ENCODE measurements around the gene KCNJ6. TPM values are rescaled to one million over a fixed set of nuclear protein-coding genes. Genes with fewer than 3 reads are reported as not detected.

Gene KCNJ6
- total RNA-seq, 1 donor from 2014 or later, result not detected

GRCh38 chr21:37874481-37874880, 41.8 kb downstream of the KCNJ6 start:
- no peak for TF ChIP-seq EZH2 (IDR thresholded peaks at IDR 0.05)
- TF ChIP-seq, protein P1, sequence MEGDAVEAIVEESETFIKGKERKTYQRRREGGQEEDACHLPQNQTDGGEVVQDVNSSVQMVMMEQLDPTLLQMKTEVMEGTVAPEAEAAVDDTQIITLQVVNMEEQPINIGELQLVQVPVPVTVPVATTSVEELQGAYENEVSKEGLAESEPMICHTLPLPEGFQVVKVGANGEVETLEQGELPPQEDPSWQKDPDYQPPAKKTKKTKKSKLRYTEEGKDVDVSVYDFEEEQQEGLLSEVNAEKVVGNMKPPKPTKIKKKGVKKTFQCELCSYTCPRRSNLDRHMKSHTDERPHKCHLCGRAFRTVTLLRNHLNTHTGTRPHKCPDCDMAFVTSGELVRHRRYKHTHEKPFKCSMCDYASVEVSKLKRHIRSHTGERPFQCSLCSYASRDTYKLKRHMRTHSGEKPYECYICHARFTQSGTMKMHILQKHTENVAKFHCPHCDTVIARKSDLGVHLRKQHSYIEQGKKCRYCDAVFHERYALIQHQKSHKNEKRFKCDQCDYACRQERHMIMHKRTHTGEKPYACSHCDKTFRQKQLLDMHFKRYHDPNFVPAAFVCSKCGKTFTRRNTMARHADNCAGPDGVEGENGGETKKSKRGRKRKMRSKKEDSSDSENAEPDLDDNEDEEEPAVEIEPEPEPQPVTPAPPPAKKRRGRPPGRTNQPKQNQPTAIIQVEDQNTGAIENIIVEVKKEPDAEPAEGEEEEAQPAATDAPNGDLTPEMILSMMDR (IDR thresholded peaks at IDR 0.05), result no peak
- no peak for TF ChIP-seq EZH2phosphoT487 (IDR thresholded peaks at IDR 0.05)
- H4K20me1 ChIP-seq (ENCODE audit: low read depth), result no peaks in the 10 kb centered on the region
- H3K27ac ChIP-seq, result no peak overlapping the region
- DNase-seq (ENCODE audit: low spot score), result no peak
- Mint-ChIP-seq H3K9me3 (peaks cover 2% of the 10 kb centered on the region), H3K27me3 (ENCODE audit: insufficient read depth, low read depth) (no peaks in the 10 kb centered on the region), H3K4me1 (peaks cover 3% of the 10 kb centered on the region), H3K36me3 (no peaks in the 10 kb centered on the region), H3K27ac (no peak overlapping the region), H3K4me3 (no peak overlapping the region)
- no peaks in the 10 kb centered on the region for H3K9me3 ChIP-seq (ENCODE audit: low read depth)
- H3K36me3 ChIP-seq, result no peaks in the 10 kb centered on the region
- H3F3A ChIP-seq (ENCODE audit: low read depth), result no peaks in the 10 kb centered on the region
- no peaks in the 10 kb centered on the region for H3K79me2 ChIP-seq (ENCODE audit: low read depth)
- no peaks in the 10 kb centered on the region for H3K27me3 ChIP-seq
- no peak overlapping the region for H2AFZ ChIP-seq (replicated peaks)
- H3K4me1 ChIP-seq, result no peaks in the 10 kb centered on the region
- H3K9ac ChIP-seq, result no peak overlapping the region
- no peak overlapping the region for H3K4me3 ChIP-seq
- no peak overlapping the region for H3K4me2 ChIP-seq

GRCh38 chr21:37873655-37874054, 42.6 kb downstream of the KCNJ6 start:
- Histone ChIP-seq H3F3A (ENCODE audit: low read depth) (no peaks in the 10 kb centered on the region), H3K79me2 (ENCODE audit: low read depth) (no peaks in the 10 kb centered on the region), H3K27me3 (no peaks in the 10 kb centered on the region), H3K9me3 (ENCODE audit: low read depth) (no peaks in the 10 kb centered on the region), H3K36me3 (no peaks in the 10 kb centered on the region), H3K4me1 (no peaks in the 10 kb centered on the region), H3K27ac (no peak overlapping the region), H2AFZ (replicated peaks) (no peak overlapping the region), H4K20me1 (ENCODE audit: low read depth) (no peaks in the 10 kb centered on the region), H3K4me2 (no peak overlapping the region), H3K4me3 (no peak overlapping the region), H3K9ac (no peak overlapping the region)
- no peak overlapping the region for H3K4me3 Mint-ChIP-seq
- H3K27ac Mint-ChIP-seq, result no peak overlapping the region
- TF ChIP-seq EZH2phosphoT487 (IDR thresholded peaks at IDR 0.05), result no peak
- TF ChIP-seq, protein P1 (IDR thresholded peaks at IDR 0.05), result peak; percentile 23
- DNase-seq (ENCODE audit: low spot score), result no peak
- peaks cover 3% of the 10 kb centered on the region for H3K4me1 Mint-ChIP-seq
- H3K36me3 Mint-ChIP-seq, result no peaks in the 10 kb centered on the region
- H3K27me3 Mint-ChIP-seq (ENCODE audit: insufficient read depth, low read depth), result no peaks in the 10 kb centered on the region
- peaks cover 2% of the 10 kb centered on the region for H3K9me3 Mint-ChIP-seq

DNA sequence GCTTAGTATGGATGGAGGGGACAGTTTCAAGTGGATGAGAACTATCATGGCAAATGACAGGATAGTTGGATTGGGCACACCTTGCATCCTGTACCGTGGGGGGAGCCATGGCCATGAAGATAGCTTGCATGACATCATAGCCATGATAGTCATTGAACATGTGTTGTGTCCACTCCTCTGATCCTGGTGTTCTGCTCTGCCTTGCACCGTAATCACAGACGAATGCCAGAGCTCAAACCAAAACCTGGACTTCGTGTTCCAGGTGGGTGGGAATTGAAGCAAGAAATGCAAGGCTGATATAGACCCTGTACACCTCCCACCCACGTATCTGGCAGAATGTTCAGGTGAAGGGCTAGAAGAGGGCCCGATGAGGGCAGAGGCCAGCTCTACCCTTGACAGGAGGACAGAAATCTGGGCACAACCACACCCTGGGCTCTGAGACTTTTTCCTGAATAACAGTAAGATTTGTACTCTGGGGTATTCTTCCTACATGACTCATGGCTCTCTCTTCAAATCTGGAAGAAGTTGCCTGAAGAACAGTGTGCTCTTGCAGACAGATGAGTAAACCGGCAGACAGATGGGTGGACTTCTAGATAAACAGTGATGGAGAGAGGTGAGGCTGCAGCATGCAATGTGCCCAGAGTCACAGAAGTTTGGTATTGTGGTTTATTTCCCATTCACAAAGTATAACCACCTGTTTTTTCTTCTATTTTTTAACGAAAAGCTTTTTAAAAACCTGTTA, 45.0 kb downstream of the KCNJ6 start:
- Histone ChIP-seq H3K27ac (no peak overlapping the region), H3K79me2 (ENCODE audit: low read depth) (no peaks in the 10 kb centered on the region), H3K4me3 (no peak overlapping the region), H3K27me3 (no peaks in the 10 kb centered on the region), H3F3A (ENCODE audit: low read depth) (no peaks in the 10 kb centered on the region), H3K4me2 (no peak overlapping the region), H3K9ac (no peak overlapping the region), H3K36me3 (no peaks in the 10 kb centered on the region), H3K4me1 (no peaks in the 10 kb centered on the region), H3K9me3 (ENCODE audit: low read depth) (no peaks in the 10 kb centered on the region), H2AFZ (replicated peaks) (no peak overlapping the region), H4K20me1 (ENCODE audit: low read depth) (no peaks in the 10 kb centered on the region)
- TF ChIP-seq EZH2phosphoT487 (IDR thresholded peaks at IDR 0.05) (no peak), EZH2 (IDR thresholded peaks at IDR 0.05) (no peak)
- TF ChIP-seq, protein P1 (IDR thresholded peaks at IDR 0.05), result no peak
- Mint-ChIP-seq H3K27ac (no peak overlapping the region), H3K9me3 (peaks cover 2% of the 10 kb centered on the region), H3K4me1 (no peaks in the 10 kb centered on the region), H3K36me3 (no peaks in the 10 kb centered on the region), H3K27me3 (ENCODE audit: insufficient read depth, low read depth) (no peaks in the 10 kb centered on the region), H3K4me3 (no peak overlapping the region)
- DNase-seq (ENCODE audit: low spot score), result no peak
